SKM-1 (cell line): ENCODE measurements around the gene ZGLP1.
A peak's percentile ranks its signal among the peaks of the same experiment; 100 is the strongest.
"Not testable (repeated sequence)": the region's sequence is repeated elsewhere in the genome, so short reads cannot be mapped to it uniquely, and the experiment has no call there.

Experiments used
- DNase-seq: peaks from one replicate; lab custom pipeline; 2025; ENCODE audit not compliant: unreplicated experiment; lab: John Stamatoyannopoulos, UW

Gene ZGLP1

DNA sequence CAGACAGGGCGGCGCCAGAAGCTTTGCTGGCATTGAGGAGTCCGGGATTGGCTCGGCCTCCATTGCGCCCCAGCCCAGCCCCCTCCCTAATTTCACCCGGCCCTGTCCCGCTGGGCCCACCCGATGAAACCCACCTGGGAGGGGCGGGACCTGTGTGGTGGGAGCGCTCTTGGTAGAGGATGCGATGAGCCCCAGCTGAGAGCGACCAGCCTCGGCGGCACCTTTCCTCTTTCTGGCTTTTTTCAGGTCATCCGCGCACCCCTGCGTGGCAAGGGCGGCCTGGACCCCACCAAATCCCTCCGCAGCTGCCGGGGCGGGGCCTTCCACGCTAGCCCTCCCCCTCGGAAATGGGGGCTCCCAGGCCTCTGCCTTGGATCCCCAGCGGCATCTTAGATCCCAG is at the start of gene ZGLP1:
Gene ZGLP1, minus strand, starts transcription at position 393 of the 400 bp plus-strand sequence.
- DNase-seq = no peak

DNA sequence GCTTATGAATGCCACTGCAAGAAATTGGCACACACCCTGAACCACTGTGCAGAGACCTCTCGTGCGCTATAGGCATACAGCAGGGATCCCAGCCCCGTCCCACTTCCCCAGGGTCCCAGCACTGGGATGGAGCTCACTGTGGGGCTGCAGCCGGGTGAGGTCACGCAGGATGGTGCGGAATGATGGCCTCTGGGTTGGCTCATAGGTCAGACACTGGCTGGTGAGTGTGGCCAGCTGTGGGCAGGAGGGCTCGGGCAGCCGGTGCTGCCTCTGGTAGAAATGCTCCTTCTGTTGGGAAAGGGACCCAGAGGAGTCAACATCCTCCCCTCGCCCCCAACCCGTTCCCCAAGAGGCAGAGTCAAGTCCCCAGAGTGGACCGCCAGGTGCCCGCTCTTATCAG is 46.8 kb upstream of the ZGLP1 start:
- no peak for DNase-seq

DNA sequence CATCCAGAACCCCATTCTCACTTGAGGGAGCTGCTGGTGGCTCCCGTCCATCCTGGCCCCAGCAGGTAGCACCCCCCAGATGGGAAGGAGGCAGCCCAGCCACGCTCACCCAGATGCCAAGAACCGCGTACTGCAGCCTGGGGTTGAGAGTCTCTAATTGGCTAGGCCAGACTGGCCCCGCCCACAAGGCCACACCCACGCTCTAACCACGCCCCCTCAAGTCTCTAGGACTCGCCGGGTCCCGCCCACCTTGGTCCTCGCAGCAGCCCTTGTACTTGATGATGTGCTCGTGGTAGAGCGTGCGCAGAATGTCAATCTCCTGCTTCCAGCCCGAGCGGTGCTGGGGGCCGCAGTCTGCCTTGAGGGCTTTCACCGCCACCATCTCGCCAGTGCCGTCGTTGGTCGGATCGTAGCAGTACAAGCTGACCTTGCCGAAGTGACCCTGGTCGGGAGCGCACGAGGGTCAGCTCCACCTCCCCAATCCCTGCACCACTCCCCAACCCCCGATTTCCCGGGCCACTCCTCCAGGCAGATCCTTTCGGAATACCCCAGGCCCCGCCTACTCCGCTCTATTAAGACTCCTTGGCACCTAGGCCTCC is 44.3 kb upstream of the ZGLP1 start:
- DNase-seq = no peak

DNA sequence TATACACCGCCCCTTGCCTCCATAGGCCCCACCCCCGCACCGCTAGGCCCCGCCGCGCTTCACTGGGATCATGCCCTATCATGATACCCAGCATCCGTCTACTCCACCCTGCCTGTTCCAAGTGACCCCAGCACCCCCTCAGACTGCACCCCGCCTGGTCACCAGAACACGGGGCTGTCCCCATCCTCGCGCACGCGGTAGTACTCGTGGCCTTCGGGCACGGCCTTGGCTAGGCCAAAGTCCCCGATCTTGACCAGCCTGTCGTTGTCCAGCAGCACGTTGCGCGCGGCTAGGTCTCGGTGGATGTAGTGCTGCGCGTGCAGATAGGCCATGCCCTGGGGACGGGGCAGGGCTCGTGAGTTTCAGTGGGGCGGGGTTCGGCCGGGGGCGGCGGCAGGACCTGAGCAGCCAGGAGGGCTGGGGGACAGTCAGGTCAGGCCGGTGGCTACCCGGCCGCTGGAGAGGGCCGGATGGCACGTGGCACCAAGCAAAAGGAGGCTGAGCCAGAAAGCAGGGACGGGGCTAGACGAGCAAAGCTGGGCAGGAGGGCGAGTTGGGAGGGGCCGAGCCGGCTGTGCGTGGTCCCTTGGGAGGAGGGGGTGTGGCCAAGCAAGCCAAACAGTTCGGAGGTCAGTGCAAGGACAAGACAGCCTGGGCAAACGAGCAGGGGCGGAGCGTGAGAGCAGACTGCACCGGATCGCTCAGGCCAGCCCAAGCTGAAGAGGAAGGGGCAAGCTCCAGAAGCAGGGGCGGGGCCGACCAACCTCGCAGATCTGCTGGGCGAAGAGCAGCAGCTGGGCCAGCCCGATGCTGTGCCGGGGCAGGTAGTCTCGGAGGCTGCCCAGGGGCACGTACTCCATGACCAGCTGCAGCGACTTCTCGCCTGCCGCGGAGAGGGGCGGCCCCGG is 43.4 kb upstream of the ZGLP1 start:
- DNase-seq = no peak

DNA sequence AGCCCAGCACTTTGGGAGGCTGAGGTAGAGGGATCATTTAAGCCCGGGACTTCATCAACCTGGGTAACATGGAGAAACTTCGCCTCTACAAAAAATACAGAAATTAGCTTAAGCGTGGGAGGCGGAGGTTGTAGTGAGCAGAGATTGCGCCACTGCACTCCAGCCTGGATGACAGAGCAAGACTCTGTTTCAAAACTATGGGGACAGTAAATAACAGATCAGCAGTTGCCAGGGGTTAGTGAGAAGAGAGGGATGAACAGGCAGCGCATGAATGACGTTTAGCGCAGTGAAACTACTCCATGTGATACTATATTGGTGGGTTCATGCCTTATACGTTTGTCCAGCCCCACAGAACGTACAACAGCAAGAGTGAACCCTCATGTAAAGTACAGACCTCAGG is 36.9 kb upstream of the ZGLP1 start:
- DNase-seq = peak; percentile 60

DNA sequence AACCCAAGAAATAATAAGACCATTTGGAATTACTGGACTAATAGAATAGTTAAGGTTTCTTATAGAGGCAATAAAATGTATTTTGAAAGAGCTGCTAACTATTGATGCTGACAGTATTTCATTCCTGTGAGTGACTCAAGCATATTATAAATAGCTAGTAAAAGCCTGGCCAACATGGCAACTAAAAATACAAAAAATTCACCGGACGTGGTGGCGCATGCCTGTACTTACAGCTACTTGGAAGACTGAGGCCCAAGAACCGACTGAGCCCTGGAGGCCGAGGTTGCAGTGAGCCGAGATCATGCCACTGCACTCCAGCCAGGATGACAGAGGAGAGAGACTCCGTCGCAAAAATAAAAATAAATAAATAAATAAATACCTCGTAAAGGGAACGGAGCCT is 35.2 kb upstream of the ZGLP1 start:
- no peak for DNase-seq

DNA sequence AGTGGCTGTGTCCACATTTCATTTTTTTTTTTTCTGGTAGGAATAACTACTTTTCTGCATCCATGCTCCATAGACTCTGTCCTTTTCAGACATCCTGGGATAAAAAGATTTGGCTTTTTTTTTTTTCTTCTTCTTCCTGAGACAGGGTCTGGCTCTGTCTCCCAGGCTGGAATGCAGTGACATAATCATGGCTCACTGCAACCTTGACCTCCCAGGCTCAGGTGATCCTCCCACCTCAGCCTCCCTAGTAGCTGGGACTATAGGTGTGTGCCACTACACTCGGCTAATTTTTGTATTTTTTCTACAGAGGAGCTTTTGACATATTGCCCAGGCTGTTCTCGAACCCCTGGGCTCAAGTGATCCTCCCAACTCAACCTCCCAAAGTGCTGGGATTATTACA is 33.9 kb upstream of the ZGLP1 start:
- DNase-seq = no peak

DNA sequence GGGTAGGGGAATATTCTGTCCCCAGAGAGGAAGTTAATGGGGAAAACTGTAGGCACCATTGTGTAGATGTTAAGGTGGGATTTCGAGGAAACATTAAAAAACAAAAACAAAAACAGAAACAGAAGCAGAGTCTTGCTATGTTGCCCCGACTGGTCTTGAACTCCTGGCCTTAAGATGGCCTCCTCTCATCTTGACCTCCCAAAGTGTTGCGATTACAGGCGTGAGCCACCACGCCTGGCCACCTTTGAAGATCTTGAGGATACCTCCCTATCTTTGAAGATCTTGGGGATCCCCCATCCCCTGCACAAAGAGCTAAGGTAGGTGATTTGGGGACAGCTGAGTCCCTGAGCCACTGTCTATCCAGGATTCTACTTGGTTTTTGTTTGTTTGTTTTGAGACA is 30.4 kb upstream of the ZGLP1 start:
- no peak for DNase-seq

DNA sequence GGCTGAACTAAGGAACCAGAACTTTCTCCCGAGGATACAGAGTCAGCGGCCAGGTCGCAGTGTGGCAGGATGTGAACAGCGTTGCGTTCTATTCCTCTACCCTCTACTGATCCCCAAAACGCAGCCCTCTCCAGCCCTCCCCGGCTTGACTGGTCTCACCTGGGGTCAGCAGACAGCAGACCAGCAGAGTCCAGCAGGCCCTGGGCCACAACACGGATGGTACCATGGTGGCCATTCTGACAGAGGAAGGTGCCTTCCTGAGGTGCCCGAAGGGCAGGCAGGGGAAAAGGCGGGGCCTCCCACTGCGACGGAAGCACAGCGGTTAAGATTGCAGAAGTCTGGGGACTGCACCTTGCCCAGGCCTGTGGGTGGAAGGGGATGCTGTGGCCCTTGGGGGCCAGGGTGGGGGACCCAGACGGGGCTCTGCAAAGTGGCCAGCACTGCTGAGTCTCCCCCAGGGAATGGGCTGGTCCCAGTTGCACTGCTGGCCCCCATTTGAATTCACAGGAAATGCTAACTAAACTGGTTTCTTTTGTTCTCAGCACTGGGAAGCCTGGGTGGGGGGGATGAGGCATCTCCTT is 29.9 kb upstream of the ZGLP1 start, which contains the start of gene ICAM3:
Gene ICAM3, minus strand, starts transcription at position 245 of the 581 bp plus-strand sequence. Its CDS starts 10 bp downstream, at position 235.
- peak; percentile 53 for DNase-seq

DNA sequence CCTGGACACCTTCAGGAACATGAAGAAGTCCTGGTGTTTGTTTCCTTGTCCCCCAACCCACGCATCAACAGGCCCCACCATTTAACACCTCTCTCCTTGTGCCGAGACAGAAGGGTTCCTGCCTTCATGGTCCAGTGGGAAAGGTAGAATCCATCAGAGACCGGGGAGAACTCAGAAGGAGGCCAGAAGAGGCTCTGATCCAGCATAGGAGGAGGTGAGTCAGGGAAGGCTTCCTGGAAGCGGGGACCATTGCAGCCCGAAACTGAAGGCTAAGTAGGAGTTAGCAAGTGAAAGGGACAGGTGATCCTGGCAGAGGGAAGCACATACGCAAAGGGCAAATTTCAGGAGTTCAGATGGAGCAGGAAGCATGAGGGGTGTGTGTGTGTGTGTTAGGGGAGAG is 29.3 kb upstream of the ZGLP1 start:
- DNase-seq = no peak

DNA sequence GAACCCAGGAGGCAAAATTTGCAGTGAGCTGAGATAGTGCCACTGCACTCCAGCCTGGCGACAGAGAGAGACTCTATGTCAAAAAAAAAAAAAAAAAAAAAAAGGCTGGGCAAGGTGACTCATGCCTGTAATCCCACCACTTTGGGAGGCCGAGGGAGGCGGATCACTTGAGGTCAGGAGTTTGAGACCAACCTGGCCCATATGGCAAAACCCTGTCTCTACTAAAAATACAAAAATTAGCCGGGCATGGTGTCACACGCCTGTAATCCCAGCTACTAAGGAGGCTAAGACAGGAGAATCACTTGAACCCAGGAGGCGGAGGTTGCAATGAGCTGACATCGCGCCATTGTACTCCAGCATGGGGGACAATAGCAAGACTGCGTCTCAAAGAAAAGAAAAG is 27.1 kb upstream of the ZGLP1 start:
- not testable (repeated sequence) for DNase-seq

DNA sequence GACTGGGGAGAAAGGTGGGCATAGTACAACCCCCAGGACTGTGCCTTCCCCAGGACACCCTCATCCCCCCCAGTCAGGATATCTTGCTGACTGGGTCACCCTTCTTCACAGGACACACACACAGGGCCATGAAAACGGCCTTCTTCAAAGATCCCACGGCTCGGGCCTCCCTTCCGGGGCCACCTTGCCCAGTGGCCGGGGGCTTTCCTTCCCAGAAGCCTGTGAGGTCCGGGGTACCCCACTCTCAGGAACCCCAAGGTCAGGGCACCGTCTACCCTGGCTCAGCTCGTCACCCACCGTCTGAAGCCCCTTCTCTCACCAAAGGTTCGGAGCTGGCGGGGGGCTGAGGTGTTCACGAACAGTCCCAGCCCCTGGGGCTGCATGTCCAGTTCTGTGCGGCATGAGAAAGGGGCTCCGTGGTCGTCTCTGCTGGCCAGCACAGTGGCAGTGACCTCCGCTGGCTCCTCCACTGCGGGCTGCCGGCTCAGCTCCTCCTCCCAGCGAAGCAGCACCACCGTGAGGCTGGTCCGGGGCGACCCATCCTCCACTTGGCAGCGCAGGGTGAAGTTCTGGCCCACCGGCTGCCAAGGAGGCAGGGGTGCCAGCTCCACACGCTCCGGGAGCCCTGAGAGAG is 25.9 kb upstream of the ZGLP1 start:
- no peak for DNase-seq

DNA sequence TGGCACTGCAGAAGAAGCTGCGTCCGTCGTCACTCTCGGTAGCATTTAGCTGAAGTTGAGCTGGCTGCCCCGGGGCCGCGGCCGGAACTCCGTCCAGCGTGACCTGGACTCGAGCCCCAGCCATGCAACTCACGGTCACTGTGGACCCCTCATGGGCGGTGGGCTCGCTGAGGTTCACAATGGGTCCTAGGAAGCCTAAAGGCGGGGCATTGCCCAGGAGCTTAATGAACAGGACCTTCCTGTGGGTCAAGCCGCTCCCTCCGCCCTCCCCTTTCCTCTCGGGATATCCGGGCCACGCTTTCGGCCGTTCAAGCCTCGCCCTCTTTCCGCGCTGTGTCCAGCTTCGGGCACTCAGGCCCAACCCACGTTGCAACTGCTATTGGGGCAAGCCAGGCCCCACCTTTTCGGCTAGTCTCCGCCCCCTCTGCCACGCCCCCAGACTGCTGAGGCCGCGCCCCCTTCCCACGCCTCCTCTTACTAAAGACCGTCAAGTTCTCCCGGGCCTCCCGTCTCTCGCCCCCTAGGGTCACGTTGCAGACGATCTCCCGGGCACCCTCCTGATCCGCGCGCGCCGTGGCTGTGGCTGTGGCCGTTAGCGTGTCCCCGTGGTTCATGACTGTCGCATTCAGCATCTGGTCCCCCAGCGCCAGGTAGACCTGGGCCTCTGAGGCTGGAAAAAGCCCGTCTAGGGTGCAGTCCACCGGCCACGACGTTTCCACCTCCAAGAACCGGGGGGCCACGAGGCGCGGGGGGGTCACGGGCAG is 25.2 kb upstream of the ZGLP1 start:
- DNase-seq = no peak

DNA sequence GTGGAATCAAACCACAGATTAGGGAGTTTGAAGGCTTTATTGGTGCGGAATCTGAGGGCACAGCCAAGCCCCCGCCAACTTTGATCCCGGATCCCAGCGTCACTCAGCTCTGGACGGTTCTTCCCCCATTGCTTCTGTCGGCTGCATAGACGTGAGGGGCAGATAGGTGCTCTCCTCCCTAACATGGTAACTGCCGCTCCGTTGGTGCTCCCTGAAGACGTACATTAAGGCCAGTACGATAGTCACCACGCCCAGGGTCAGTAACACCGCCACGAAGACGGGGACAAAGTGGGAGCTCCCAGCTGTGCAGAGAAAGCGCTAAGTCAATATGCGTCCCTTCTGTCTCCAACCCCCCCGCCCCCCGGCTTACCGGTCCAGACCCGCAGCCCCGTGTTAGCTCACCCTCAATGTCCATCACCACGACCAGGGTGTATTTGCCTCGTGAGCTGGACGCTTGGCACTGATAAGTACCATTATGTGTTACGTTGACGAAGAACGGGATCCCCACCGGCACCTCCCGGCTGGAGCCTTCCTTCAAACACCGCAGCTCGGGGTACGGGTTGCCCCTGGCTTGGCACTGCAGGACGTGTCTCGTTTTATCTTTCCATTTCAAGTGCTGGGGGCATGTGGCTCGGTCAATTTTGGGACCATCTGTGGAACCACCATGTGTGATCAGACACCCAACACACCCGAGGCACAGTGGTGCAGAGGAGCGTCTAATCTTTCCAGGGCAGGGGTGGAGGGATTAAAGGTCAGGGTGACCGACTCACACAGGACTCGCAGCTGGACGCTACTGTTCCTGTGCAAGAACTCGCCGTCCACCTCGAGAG is 24.4 kb upstream of the ZGLP1 start:
- no peak for DNase-seq

DNA sequence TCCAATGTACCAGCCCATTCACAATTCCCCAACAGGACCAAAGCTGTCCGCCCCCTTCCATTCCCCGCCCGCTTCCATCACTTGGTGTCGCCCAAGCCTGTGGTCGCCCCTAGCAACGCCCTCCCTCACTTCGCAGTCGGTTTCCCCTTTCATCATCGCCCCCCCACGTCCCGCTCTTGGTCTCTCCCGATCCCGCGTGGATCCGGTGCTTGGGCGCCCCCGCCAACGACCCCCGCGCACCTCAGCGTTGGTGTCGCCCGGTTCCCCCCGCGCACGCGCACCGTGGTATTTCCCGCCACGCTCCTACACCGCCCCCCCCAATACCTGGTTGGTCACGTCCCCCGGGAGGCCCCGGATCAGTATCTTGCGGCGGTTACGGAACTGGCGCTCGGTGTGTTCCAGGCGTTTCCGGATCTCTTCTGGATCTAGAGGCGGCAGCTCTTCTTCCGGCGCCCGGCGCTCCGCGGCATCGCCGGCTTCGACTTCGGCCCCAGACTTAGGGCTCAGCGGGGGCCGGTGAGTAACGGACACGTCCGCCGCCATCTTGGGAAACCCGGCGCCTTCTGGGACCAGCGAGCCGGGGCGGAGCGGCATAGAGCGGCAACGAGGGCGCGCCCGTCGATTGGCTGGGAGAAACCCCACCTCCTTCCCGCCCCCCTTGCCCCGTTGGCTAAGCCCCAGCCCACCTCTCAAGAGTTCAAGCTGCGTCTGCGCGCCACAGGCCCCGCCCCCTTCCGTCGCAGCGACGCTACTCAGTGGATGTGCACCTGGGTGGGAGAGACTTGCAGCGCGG is 23.5 kb upstream of the ZGLP1 start, which contains the start of gene RAVER1:
Gene RAVER1, minus strand, starts transcription at position 565 of the 793 bp plus-strand sequence. Its CDS starts 22 bp downstream, at position 543.
- peak; percentile 89 for DNase-seq

DNA sequence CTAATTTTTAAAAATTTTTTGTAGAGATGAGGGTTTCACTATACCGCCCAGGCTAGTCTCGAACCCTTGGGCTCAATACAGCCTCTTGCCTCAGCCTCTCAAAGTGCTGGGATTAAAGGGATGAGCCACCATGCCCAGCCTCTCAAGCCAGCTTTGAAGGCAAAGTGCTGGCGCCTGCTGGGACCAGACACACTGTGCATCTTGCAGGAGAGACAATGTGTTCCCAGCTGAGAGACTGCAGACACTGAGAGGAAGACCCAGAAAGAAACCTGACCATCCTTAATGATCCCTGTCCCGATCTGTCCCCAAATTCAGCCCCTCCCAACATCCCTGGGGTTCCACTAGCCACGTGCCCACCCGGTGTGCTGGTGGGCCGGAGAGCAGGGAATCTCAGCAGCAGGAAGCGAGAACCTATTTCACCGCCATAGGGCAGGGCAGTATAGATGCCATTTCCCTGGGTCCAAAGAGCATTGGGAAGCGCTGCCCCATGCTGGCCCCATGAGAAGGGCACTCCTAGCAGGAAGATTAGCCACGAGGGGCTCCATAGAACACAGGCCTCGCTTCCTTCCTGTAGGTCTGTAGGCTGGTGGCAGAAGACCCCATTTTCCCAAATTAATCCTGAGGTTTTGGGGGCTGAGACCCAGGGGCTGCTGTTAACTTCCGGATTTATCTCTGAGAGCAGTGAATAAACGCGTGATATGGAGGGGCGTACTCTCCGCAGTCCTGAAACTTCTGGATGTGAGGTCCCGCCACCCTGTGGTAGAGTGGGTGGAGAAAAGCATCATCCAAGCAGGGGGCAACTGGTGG is 22.7 kb upstream of the ZGLP1 start:
- no peak for DNase-seq

DNA sequence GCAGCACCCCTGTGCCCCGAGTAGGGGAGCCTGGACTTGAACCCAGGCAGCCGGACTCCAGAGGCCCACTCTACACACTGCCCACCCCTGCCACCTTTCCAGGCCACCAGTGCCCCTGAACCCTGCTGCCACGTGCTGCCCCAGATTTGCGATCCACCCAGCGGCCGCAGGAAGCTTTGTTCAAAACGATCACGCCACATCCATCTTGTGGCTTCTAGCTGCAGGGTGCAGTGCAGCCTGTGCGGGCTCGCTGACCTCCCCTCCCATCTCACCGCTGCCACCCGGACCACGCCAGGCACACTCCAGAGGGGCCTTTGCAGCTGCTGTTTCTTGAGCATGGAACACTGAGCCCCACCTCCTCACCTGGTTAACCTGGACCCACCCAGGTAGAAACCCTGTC is 19.9 kb upstream of the ZGLP1 start:
- DNase-seq = no peak
